Neuronal stem cell (in vitro differentiated cells): ENCODE measurements around the gene RANBP1.

Source experiments
- DNase-seq: peaks from one replicate; pipeline ENCODE4 v3.0.0-alpha.2; 2013; ENCODE audit warnings: low spot score
- H2AFZ ChIP-seq: one replicate; pipeline ENCODE4 v1.6.1; 2013; ENCODE audit warnings: mild to moderate bottlenecking, low read length, inconsistent platforms
- H2AK5ac ChIP-seq: 2 replicates; pipeline ENCODE4 v1.6.1; 2013; ENCODE audit warnings: low read depth, mild to moderate bottlenecking, inconsistent platforms, low read length, moderate library complexity, mixed read lengths
- H2BK120ac ChIP-seq: 2 replicates; pipeline ENCODE4 v1.6.1; 2013; ENCODE audit warnings: low read depth, mild to moderate bottlenecking, inconsistent platforms, low read length, moderate library complexity, mixed read lengths
- H2BK12ac ChIP-seq: one replicate; pipeline ENCODE4 v1.6.1; 2013; ENCODE audit warnings: low read length, inconsistent platforms
- H2BK15ac ChIP-seq: 2 replicates; pipeline ENCODE4 v1.6.1; 2013; ENCODE audit warnings: mild to moderate bottlenecking, low read length, inconsistent platforms, mixed read lengths
- H2BK5ac ChIP-seq: one replicate; pipeline ENCODE4 v1.6.1; 2013; ENCODE audit warnings: inconsistent platforms, mild to moderate bottlenecking, low read length, moderate library complexity
- H3K14ac ChIP-seq: one replicate; pipeline ENCODE4 v1.6.1; 2013; ENCODE audit warnings: low read length, inconsistent platforms
- H3K18ac ChIP-seq: 2 replicates; pipeline ENCODE4 v1.6.1; 2013; ENCODE audit warnings: low read length, inconsistent platforms
- H3K23ac ChIP-seq: 2 replicates; pipeline ENCODE4 v1.6.1; 2013; ENCODE audit warnings: low read depth, mild to moderate bottlenecking, mixed read lengths, low read length, inconsistent platforms; ENCODE audit not compliant: poor library complexity
- H3K27ac ChIP-seq: replicated peaks from 3 replicates; pipeline ENCODE4 v1.5.1; 2013; ENCODE audit warnings: low read length, inconsistent platforms
- H3K27me3 ChIP-seq, 3 experiments: 2 replicates each; pipeline ENCODE4 v1.6.1; 2013; ENCODE audit warnings: low read length in 3 of 3, mild to moderate bottlenecking in 2 of 3, inconsistent platforms in 1 of 3, low read depth in 1 of 3, mixed read lengths in 1 of 3, moderate library complexity in 1 of 3; ENCODE audit not compliant: control insufficient read depth in 3 of 3, insufficient read depth in 3 of 3
- H3K36me3 ChIP-seq, 2 donors: replicated peaks in 1 of 2; 2 replicates each; pipeline ENCODE4 v1.6.1; 2013; ENCODE audit warnings: low read length in 2 of 2; ENCODE audit not compliant: control insufficient read depth in 2 of 2, insufficient read depth in 2 of 2
- H3K4ac ChIP-seq: 2 replicates; pipeline ENCODE4 v1.6.1; 2013; ENCODE audit warnings: inconsistent platforms, mild to moderate bottlenecking, low read length, moderate library complexity
- H3K4me1 ChIP-seq, 2 donors: 1 replicate in 1 of 2; 2 replicates in 1 of 2; pipeline ENCODE4 v1.6.1; 2013; ENCODE audit warnings: low read length in 2 of 2, low read depth in 1 of 2; ENCODE audit not compliant: control insufficient read depth in 2 of 2, insufficient read depth in 1 of 2
- H3K4me2 ChIP-seq: one replicate; pipeline ENCODE4 v1.6.1; 2013; ENCODE audit warnings: mild to moderate bottlenecking, low read length, inconsistent platforms; ENCODE audit not compliant: insufficient read depth, poor library complexity, severe bottlenecking
- H3K4me3 ChIP-seq, 2 donors: 2 replicates each; pipeline ENCODE4 v1.5.1; 2013; ENCODE audit warnings: low read length in 2 of 2, mild to moderate bottlenecking in 2 of 2, inconsistent platforms in 1 of 2, moderate library complexity in 1 of 2
- H3K79me1 ChIP-seq: one replicate; pipeline ENCODE4 v1.6.1; 2013; ENCODE audit warnings: low read depth, mild to moderate bottlenecking, inconsistent platforms, low read length, moderate library complexity
- H3K9ac ChIP-seq: one replicate; pipeline ENCODE4 v1.6.1; 2013; ENCODE audit warnings: mild to moderate bottlenecking, low read depth, low read length, inconsistent platforms; ENCODE audit not compliant: poor library complexity
- H3K9me3 ChIP-seq, 2 donors: replicated peaks in 1 of 2; 2 replicates each; pipeline versions ENCODE3 to v1.6.1; 2013; ENCODE audit warnings: low read length in 2 of 2, mild to moderate bottlenecking in 2 of 2, inconsistent platforms in 1 of 2, low read depth in 1 of 2, mixed read lengths in 1 of 2, moderate library complexity in 1 of 2; ENCODE audit not compliant: control insufficient read depth in 2 of 2, insufficient read depth in 1 of 2
- H4K8ac ChIP-seq: one replicate; pipeline ENCODE4 v1.6.1; 2013; ENCODE audit warnings: low read depth, mild to moderate bottlenecking, inconsistent platforms, low read length, moderate library complexity
- H4K91ac ChIP-seq: one replicate; pipeline ENCODE4 v1.6.1; 2013; ENCODE audit warnings: low read length, low read depth, mild to moderate bottlenecking, inconsistent platforms; ENCODE audit not compliant: poor library complexity
- WGBS, 2 donors: extraction: QIAGEN DNeasy Blood & Tissue Kit; methylation state at CpG; one replicate each; pipeline ENCODE4 v1.1.7; 2013; ENCODE audit warnings: missing lambda C conversion rate in 2 of 2, mixed read lengths in 1 of 2; ENCODE audit not compliant: insufficient read length in 2 of 2, insufficient replicate concordance in 1 of 2; ENCODE audit errors: extremely low coverage in 2 of 2; 5-methylcytosine and 5-hydroxymethylcytosine counted together

RANBP1 gene

GRCh38 chr22:20080445-20080775 lies 35.5 kb upstream of the RANBP1 start:
- no peak overlapping the region for H3K4ac ChIP-seq
- peaks cover 13% of the 10 kb centered on the region for H3K79me1 ChIP-seq
- H3K9me3 ChIP-seq = no peaks in the 10 kb centered on the region
- H3K9ac ChIP-seq = peak overlapping the region; percentile 93
- no CpG with 5 or more reads among the region's 34 CpGs for WGBS, 2 donors
- peak overlapping the region; percentile 76 for H2AFZ ChIP-seq
- DNase-seq = peak; percentile 58
- peak overlapping the region; percentile 33 for H2AK5ac ChIP-seq
- no peak overlapping the region for H4K8ac ChIP-seq
- peak overlapping the region; percentile 94 for H3K27ac ChIP-seq
- peak overlapping the region; percentile 89 for H3K18ac ChIP-seq
- H3K4me2 ChIP-seq = peak overlapping the region; percentile 82
- peak overlapping the region; percentile 98 for H3K23ac ChIP-seq
- no peak overlapping the region for H4K91ac ChIP-seq
- no peaks in the 10 kb centered on the region for H3K27me3 ChIP-seq
- no peak overlapping the region for H2BK12ac ChIP-seq
- H3K4me1 ChIP-seq = peaks cover 21 to 22% of the 10 kb centered on the region in 2 donors
- peak overlapping the region; percentile 58 to 91 for H3K4me3 ChIP-seq
- no peak overlapping the region for H2BK15ac ChIP-seq
- no peak overlapping the region for H2BK120ac ChIP-seq
- peaks cover 5 to 42% of the 10 kb centered on the region in 2 donors for H3K36me3 ChIP-seq
- no peak overlapping the region for H2BK5ac ChIP-seq
- no peak overlapping the region for H3K14ac ChIP-seq

- no peak overlapping the region for H2BK120ac ChIP-seq
- H2BK12ac ChIP-seq = no peak overlapping the region
- peak overlapping the region; percentile 30 for H2BK5ac ChIP-seq
- no CpG with 5 or more reads among the region's 27 CpGs for WGBS, 2 donors
- H3K9ac ChIP-seq = peak overlapping the region; percentile 93
- H3K36me3 ChIP-seq = peaks cover 10 to 48% of the 10 kb centered on the region in 2 donors
- H2BK15ac ChIP-seq = no peak overlapping the region
- no peaks in the 10 kb centered on the region for H3K9me3 ChIP-seq
- no peak overlapping the region for H3K4ac ChIP-seq
- no peaks in the 10 kb centered on the region for H3K27me3 ChIP-seq
- peak; percentile 45 for DNase-seq
- H3K4me1 ChIP-seq = peaks cover 21 to 22% of the 10 kb centered on the region in 2 donors
- H3K18ac ChIP-seq = peak overlapping the region; percentile 73
- H3K14ac ChIP-seq = peak overlapping the region; percentile 25
- H3K23ac ChIP-seq = peak overlapping the region; percentile 76
- no peak overlapping the region for H4K91ac ChIP-seq
- H4K8ac ChIP-seq = no peak overlapping the region
- H3K4me2 ChIP-seq = peak overlapping the region; percentile 82
- H2AFZ ChIP-seq = peak overlapping the region; percentile 76
- H3K4me3 ChIP-seq = peak overlapping the region; percentile 58 to 91
- H2AK5ac ChIP-seq = peak overlapping the region; percentile 33
- peaks cover 17% of the 10 kb centered on the region for H3K79me1 ChIP-seq
- H3K27ac ChIP-seq = peak overlapping the region; percentile 94
Measured at GRCh38 chr22:20080776-20081654, 34.9 kb upstream of the RANBP1 start.

- H2BK12ac ChIP-seq = no peak overlapping the region
- H4K91ac ChIP-seq = no peak overlapping the region
- no peak overlapping the region for H3K27ac ChIP-seq
- H3K79me1 ChIP-seq = peaks cover 33% of the 10 kb centered on the region
- H3K4me2 ChIP-seq = no peak overlapping the region
- H2BK120ac ChIP-seq = no peak overlapping the region
- peaks cover 33 to 71% of the 10 kb centered on the region in 2 donors for H3K36me3 ChIP-seq
- no peak for DNase-seq
- H2BK5ac ChIP-seq = no peak overlapping the region
- no peaks in the 10 kb centered on the region for H3K9me3 ChIP-seq
- H3K27me3 ChIP-seq = no peaks in the 10 kb centered on the region
- H2BK15ac ChIP-seq = no peak overlapping the region
- H3K18ac ChIP-seq = no peak overlapping the region
- H3K14ac ChIP-seq = no peak overlapping the region
- H3K23ac ChIP-seq = peak overlapping the region; percentile 5
- H4K8ac ChIP-seq = no peak overlapping the region
- H3K4me3 ChIP-seq = no peak overlapping the region
- H3K4me1 ChIP-seq = peaks cover 18 to 22% of the 10 kb centered on the region in 2 donors
- no CpG with 5 or more reads among the region's 10 CpGs for whole genome bisulfite sequencing, 2 donors
- peak overlapping the region; percentile 26 for H3K9ac ChIP-seq
- no peak overlapping the region for H3K4ac ChIP-seq
- H2AFZ ChIP-seq = no peak overlapping the region
- H2AK5ac ChIP-seq = no peak overlapping the region
Measured at GRCh38 chr22:20083157-20083890, 32.6 kb upstream of the RANBP1 start.
